HUES6 (cell line): ENCODE measurements around the gene DIPK1B.

ENCODE experiments used
- H3K27ac ChIP-seq: 2 replicates; pipeline ENCODE4 v1.7.0; 2013; ENCODE audit warnings: low read depth, mild to moderate bottlenecking, low read length, inconsistent platforms
- H3K27me3 ChIP-seq: 2 replicates; pipeline ENCODE4 v1.6.1; 2013; ENCODE audit warnings: low read length; ENCODE audit not compliant: control insufficient read depth, insufficient read depth
- H3K36me3 ChIP-seq: 2 replicates; pipeline ENCODE4 v1.6.1; 2013; ENCODE audit warnings: low read length; ENCODE audit not compliant: control insufficient read depth, insufficient read depth
- H3K4me1 ChIP-seq: 2 replicates; pipeline ENCODE4 v1.6.1; 2013; ENCODE audit warnings: low read length; ENCODE audit not compliant: control insufficient read depth, insufficient read depth
- H3K4me3 ChIP-seq: 2 replicates; pipeline ENCODE4 v1.5.1; 2013; ENCODE audit warnings: low read depth, low read length
- H3K9ac ChIP-seq: one replicate; pipeline ENCODE4 v1.6.1; 2013; ENCODE audit warnings: mild to moderate bottlenecking, low read length
- H3K9me3 ChIP-seq: 2 replicates; pipeline ENCODE4 v1.6.1; 2013; ENCODE audit warnings: low read depth, low read length; ENCODE audit not compliant: control insufficient read depth, insufficient read depth

Gene DIPK1B

GRCh38 chr9:136723362-136723976, 11.1 kb downstream of the DIPK1B start:
- Histone ChIP-seq H3K4me3 (no peak overlapping the region), H3K36me3 (peaks cover 54% of the 10 kb centered on the region), H3K27me3 (no peaks in the 10 kb centered on the region), H3K27ac (no peak overlapping the region), H3K4me1 (peaks cover 24% of the 10 kb centered on the region; the same call in 1 of the 2 replicates), H3K9me3 (no peaks in the 10 kb centered on the region), H3K9ac (no peak overlapping the region)

GRCh38 chr9:136723989-136724388, 11.6 kb downstream of the DIPK1B start:
- H3K36me3 ChIP-seq = peaks cover 54% of the 10 kb centered on the region

GRCh38 chr9:136724772-136725171, 12.4 kb downstream of the DIPK1B start:
- Histone ChIP-seq H3K27me3 (peaks cover 7% of the 10 kb centered on the region; the same call in 1 of the 2 replicates), H3K9me3 (no peaks in the 10 kb centered on the region), H3K4me3 (no peak overlapping the region), H3K36me3 (peaks cover 54% of the 10 kb centered on the region), H3K4me1 (peaks cover 27% of the 10 kb centered on the region; the same call in 1 of the 2 replicates), H3K27ac (no peak overlapping the region), H3K9ac (no peak overlapping the region)

More at GRCh38 chr9:136723989-136724388, 11.6 kb downstream of the DIPK1B start:
- Histone ChIP-seq H3K4me1 (peaks cover 27% of the 10 kb centered on the region; the same call in 1 of the 2 replicates), H3K9me3 (no peaks in the 10 kb centered on the region), H3K9ac (no peak overlapping the region), H3K4me3 (no peak overlapping the region), H3K27me3 (0 out of 2 replicates have a peak, but pooled peaks cover 2% of the 10 kb centered on the region), H3K27ac (no peak overlapping the region)

- Histone ChIP-seq H3K4me1 (peaks cover 24% of the 10 kb centered on the region; the same call in 1 of the 2 replicates), H3K27me3 (peaks cover 7% of the 10 kb centered on the region; the same call in 1 of the 2 replicates), H3K9ac (peak overlapping the region; percentile 5), H3K36me3 (peaks cover 54% of the 10 kb centered on the region), H3K4me3 (peak overlapping the region; percentile 99; the same call in 1 of the 2 replicates), H3K27ac (no peak overlapping the region), H3K9me3 (no peaks in the 10 kb centered on the region)
Measured at GRCh38 chr9:136725612-136726011, 13.2 kb downstream of the DIPK1B start.

- Histone ChIP-seq H3K4me3 (peak overlapping the region; percentile 99), H3K27me3 (peaks cover 7% of the 10 kb centered on the region; the same call in 1 of the 2 replicates), H3K27ac (no peak overlapping the region), H3K9ac (peak overlapping the region; percentile 5), H3K36me3 (peaks cover 53% of the 10 kb centered on the region), H3K4me1 (peaks cover 19% of the 10 kb centered on the region; the same call in 1 of the 2 replicates), H3K9me3 (no peaks in the 10 kb centered on the region)
Measured at GRCh38 chr9:136726118-136726517, 13.7 kb downstream of the DIPK1B start.

- peak overlapping the region; percentile 99 for H3K4me3 ChIP-seq
- no peak overlapping the region for H3K27ac ChIP-seq
- H3K9me3 ChIP-seq = no peaks in the 10 kb centered on the region
- peaks cover 19% of the 10 kb centered on the region; the same call in 1 of the 2 replicates for H3K4me1 ChIP-seq
- H3K27me3 ChIP-seq = peaks cover 7% of the 10 kb centered on the region; the same call in 1 of the 2 replicates
- peaks cover 48% of the 10 kb centered on the region for H3K36me3 ChIP-seq
- H3K9ac ChIP-seq = peak overlapping the region; percentile 0
Measured at GRCh38 chr9:136726631-136727191, 14.3 kb downstream of the DIPK1B start.

GRCh38 chr9:136728080-136728547, 15.7 kb downstream of the DIPK1B start:
- Histone ChIP-seq H3K36me3 (peaks cover 37% of the 10 kb centered on the region), H3K27ac (peak overlapping the region; percentile 85), H3K9me3 (no peaks in the 10 kb centered on the region), H3K4me3 (peak overlapping the region; percentile 99), H3K27me3 (peaks cover 7% of the 10 kb centered on the region; the same call in 1 of the 2 replicates), H3K9ac (peak overlapping the region; percentile 95), H3K4me1 (peaks cover 23% of the 10 kb centered on the region; the same call in 1 of the 2 replicates)

- Histone ChIP-seq H3K4me3 (peak overlapping the region; percentile 99), H3K27ac (no peak overlapping the region; the same call in 1 of the 2 replicates)
Measured at GRCh38 chr9:136728548-136729123, 16.3 kb downstream of the DIPK1B start.

GRCh38 chr9:136729144-136729543, 16.8 kb downstream of the DIPK1B start:
- peaks cover 27% of the 10 kb centered on the region for H3K36me3 ChIP-seq

More at GRCh38 chr9:136728548-136729123, 16.3 kb downstream of the DIPK1B start:
- peak overlapping the region; percentile 95 for H3K9ac ChIP-seq
- H3K4me1 ChIP-seq = peaks cover 23% of the 10 kb centered on the region; the same call in 1 of the 2 replicates
- H3K36me3 ChIP-seq = peaks cover 32% of the 10 kb centered on the region
- H3K27me3 ChIP-seq = peaks cover 7% of the 10 kb centered on the region; the same call in 1 of the 2 replicates
- no peaks in the 10 kb centered on the region for H3K9me3 ChIP-seq

GRCh38 chr9:136729926-136730325, 17.6 kb downstream of the DIPK1B start:
- no peaks in the 10 kb centered on the region for H3K9me3 ChIP-seq
- H3K4me1 ChIP-seq = peaks cover 23% of the 10 kb centered on the region; the same call in 1 of the 2 replicates
- H3K4me3 ChIP-seq = no peak overlapping the region
- H3K27ac ChIP-seq = no peak overlapping the region
- H3K27me3 ChIP-seq = peaks cover 7% of the 10 kb centered on the region; the same call in 1 of the 2 replicates
- peaks cover 19% of the 10 kb centered on the region for H3K36me3 ChIP-seq
- no peak overlapping the region for H3K9ac ChIP-seq

More at GRCh38 chr9:136729144-136729543, 16.8 kb downstream of the DIPK1B start:
- no peak overlapping the region for H3K27ac ChIP-seq
- peak overlapping the region; percentile 95 for H3K9ac ChIP-seq
- no peaks in the 10 kb centered on the region for H3K9me3 ChIP-seq
- peaks cover 23% of the 10 kb centered on the region; the same call in 1 of the 2 replicates for H3K4me1 ChIP-seq
- peaks cover 7% of the 10 kb centered on the region; the same call in 1 of the 2 replicates for H3K27me3 ChIP-seq
- peak overlapping the region; percentile 99 for H3K4me3 ChIP-seq
